HG03095 (cell line): ENCODE data around the gene UNC5A.

Source experiments
- ATAC-seq: cut with Tn5 transposase; IDR thresholded peaks from one replicate; pipeline ENCODE4 v1.9.1; 2021; ENCODE audit warnings: moderate library complexity; ENCODE audit not compliant: unreplicated experiment

UNC5A gene

GRCh38 chr5:176810081-176810597, at the start of gene UNC5A:
Gene UNC5A (plus strand): TSS chr5:176810559. CDS start chr5:176810751, 192 bp downstream.
- ATAC-seq = no peak

- no peak for ATAC-seq
Measured at GRCh38 chr5:176761755-176762154, 48.6 kb upstream of the UNC5A start.

- no peak for ATAC-seq
Measured at GRCh38 chr5:176762489-176762888, 47.9 kb upstream of the UNC5A start.

- no peak for ATAC-seq
Measured at GRCh38 chr5:176765687-176766086, 44.7 kb upstream of the UNC5A start.

GRCh38 chr5:176768174-176768970, 42.0 kb upstream of the UNC5A start:
- no peak for ATAC-seq

- ATAC-seq = no peak
Measured at GRCh38 chr5:176769911-176770310, 40.4 kb upstream of the UNC5A start.

GRCh38 chr5:176770431-176770830, 39.9 kb upstream of the UNC5A start:
- no peak for ATAC-seq

GRCh38 chr5:176771102-176771845, 39.1 kb upstream of the UNC5A start:
- no peak for ATAC-seq

- ATAC-seq = no peak
Measured at GRCh38 chr5:176772271-176773210, 37.8 kb upstream of the UNC5A start.

- ATAC-seq = no peak
Measured at GRCh38 chr5:176773408-176774035, 36.8 kb upstream of the UNC5A start.

- ATAC-seq = no peak
Measured at GRCh38 chr5:176774216-176775171, 35.9 kb upstream of the UNC5A start.

- ATAC-seq = no peak
Measured at GRCh38 chr5:176775409-176775808, 35.0 kb upstream of the UNC5A start.

- ATAC-seq = no peak
Measured at GRCh38 chr5:176776141-176776865, 34.1 kb upstream of the UNC5A start.

GRCh38 chr5:176776916-176777315, 33.4 kb upstream of the UNC5A start:
- ATAC-seq = no peak

- ATAC-seq = no peak
Measured at GRCh38 chr5:176778921-176779465, 31.4 kb upstream of the UNC5A start.

- ATAC-seq = no peak
Measured at GRCh38 chr5:176779537-176779936, 30.8 kb upstream of the UNC5A start.

- no peak for ATAC-seq
Measured at GRCh38 chr5:176780176-176781053, 29.9 kb upstream of the UNC5A start.

- no peak for ATAC-seq
Measured at GRCh38 chr5:176781054-176781375, 29.3 kb upstream of the UNC5A start.
